H1 (cell line): ENCODE data around the gene CDH16. TPM values are rescaled to one million over a fixed set of nuclear protein-coding genes. Genes with fewer than 3 reads are reported as not detected.

ENCODE experiments used
- CBX5 ChIP-seq: fragments of 300-800, 300-1000 bp; sonication (generic); IDR thresholded peaks from 2 replicates; pipeline ENCODE4 v1.7.1; 2016; ENCODE audit warnings: antibody characterized with exemption, low read length, low read depth
- CBX8 ChIP-seq: fragments of 300-800, 300-1000 bp; sonication (generic); IDR thresholded peaks from 2 replicates; pipeline ENCODE4 v1.7.1; 2016; ENCODE audit warnings: low read depth, low read length, borderline replicate concordance
- RFX5 ChIP-seq: IDR thresholded peaks from 2 replicates; pipeline ENCODE4 v1.6.1; 2011; ENCODE audit warnings: low read depth, low read length, improper control_type of control experiment, borderline replicate concordance
- RNF2 ChIP-seq: fragments of 200-900, 300-1000 bp; sonication (generic); IDR thresholded peaks from 2 replicates; pipeline ENCODE4 v1.7.1; 2016; ENCODE audit warnings: borderline replicate concordance, low read depth, mild to moderate bottlenecking, antibody characterized with exemption, low read length; ENCODE audit not compliant: poor library complexity, severe bottlenecking; ENCODE audit errors: missing control alignments
- SP2 ChIP-seq: IDR thresholded peaks from 2 replicates; pipeline ENCODE4 v1.6.1; 2012; ENCODE audit warnings: mild to moderate bottlenecking, low read length, inconsistent platforms
- SP4 ChIP-seq: IDR thresholded peaks from 2 replicates; pipeline ENCODE4 v1.6.1; 2012; ENCODE audit warnings: low read length, inconsistent platforms
- SUZ12 ChIP-seq: fragments of 200-600 bp; sonication (generic); IDR thresholded peaks from 2 replicates; pipeline ENCODE4 v1.6.1; 2012; ENCODE audit warnings: mild to moderate bottlenecking, inconsistent platforms, low read length, moderate library complexity, mixed read lengths
- polyA plus RNA-seq, 7 experiments: library from polyadenylated mRNA; depleted of rRNA in 3 of 7; stranded (reverse) in 5 of 7; unstranded in 2 of 7; fragments of >200 nt in 5 of 7; fragments of 200-250 nt in 2 of 7; gene quantifications; 1 replicate in 5 of 7; 2 replicates in 1 of 7; 4 replicates in 1 of 7; pipeline versions ENCODE4 v1.2.1 to v1.2.3, GENCODE V29; 2011 to 2013; ENCODE audit warnings: missing spikeins in 2 of 7, mixed read lengths in 2 of 7
- total RNA-seq: library from RNA; stranded (reverse); fragmentation: NEBNext Ultra II Directional; extraction: Animal tissue kit (Norgen Biotek cat#: 25700); gene quantifications from 2 replicates; pipeline ENCODE4 v1.2.1, GENCODE V29; 2021

The CDH16 gene
- total and polyA plus RNA-seq, 2 of the 8 experiments (the other 6 are each of a cell fraction or from before 2014, with no cell fraction given) = not detected

GRCh38 chr16:66920924-66921680 is 2.4 kb upstream of the CDH16 start (continued):
- TF ChIP-seq RNF2 (no peak), RFX5 (no peak), SP4 (no peak), SUZ12 (no peak), SP2 (no peak), CBX8 (no peak), CBX5 (no peak)
